HepG2 (cell line): ENCODE data around the gene FAM174C. TPM values are rescaled to one million over a fixed set of nuclear protein-coding genes. Genes with fewer than 3 reads are reported as not detected.

ENCODE experiments used
- IRF2 ChIP-seq: IDR thresholded peaks from 2 replicates; pipeline ENCODE4 v1.6.1; 2018; ENCODE audit warnings: missing genetic modification reagents, missing compliant biosample characterization
- KMT2A ChIP-seq: sonication (generic); formaldehyde crosslinking; IDR thresholded peaks from 2 replicates; pipeline ENCODE4 v1.4.0; 2020; ENCODE audit warnings: missing genetic modification reagents
- MED1 ChIP-seq: sonication (generic); formaldehyde crosslinking; IDR thresholded peaks from 2 replicates; pipeline ENCODE4 v1.4.0; 2020; ENCODE audit warnings: missing genetic modification reagents
- MYNN ChIP-seq: sonication (generic); formaldehyde crosslinking; IDR thresholded peaks from 2 replicates; pipeline ENCODE4 v1.4.0; 2020; ENCODE audit warnings: mild to moderate bottlenecking, low read depth, missing genetic modification reagents
- NCOA5 ChIP-seq: sonication (generic); formaldehyde crosslinking; IDR thresholded peaks from 2 replicates; pipeline ENCODE4 v1.4.0; 2020; ENCODE audit warnings: missing genetic modification reagents
- RFXAP ChIP-seq: sonication (generic); formaldehyde crosslinking; IDR thresholded peaks from 2 replicates; pipeline ENCODE4 v1.4.0; 2020; ENCODE audit warnings: missing genetic modification reagents, borderline replicate concordance
- SALL2 ChIP-seq: sonication (generic); formaldehyde crosslinking; IDR thresholded peaks from 2 replicates; pipeline ENCODE4 v1.8.1; 2023; ENCODE audit warnings: mild to moderate bottlenecking, missing genetic modification reagents, inconsistent platforms
- TAF1 ChIP-seq: sonication (generic); formaldehyde crosslinking; IDR thresholded peaks from 2 replicates; pipeline ENCODE4 v1.4.0; 2020; ENCODE audit warnings: missing genetic modification reagents
- TGIF2 ChIP-seq: IDR thresholded peaks from 2 replicates; pipeline ENCODE4 v1.6.1; 2016; ENCODE audit warnings: control low read depth, missing compliant biosample characterization
- TSC22D2 ChIP-seq: sonication (generic); formaldehyde crosslinking; IDR thresholded peaks from 2 replicates; pipeline ENCODE4 v1.5.1; 2020; ENCODE audit warnings: missing genetic modification reagents, mild to moderate bottlenecking, borderline replicate concordance
- YEATS2 ChIP-seq: sonication (generic); formaldehyde crosslinking; IDR thresholded peaks from 2 replicates; pipeline ENCODE4 v1.4.0; 2020; ENCODE audit warnings: missing genetic modification reagents, borderline replicate concordance
- ZNF746 ChIP-seq: sonication (generic); formaldehyde crosslinking; IDR thresholded peaks from 2 replicates; pipeline ENCODE4 v1.8.0; 2022; ENCODE audit warnings: mild to moderate bottlenecking, missing genetic modification reagents
- ZNF790 ChIP-seq: sonication (generic); formaldehyde crosslinking; IDR thresholded peaks from 2 replicates; pipeline ENCODE4 v1.8.0; 2022; ENCODE audit warnings: missing genetic modification reagents, mild to moderate bottlenecking, borderline replicate concordance
- ZSCAN30 ChIP-seq: sonication (generic); formaldehyde crosslinking; IDR thresholded peaks from 2 replicates; pipeline ENCODE4 v1.5.0; 2020; ENCODE audit warnings: mild to moderate bottlenecking, missing genetic modification reagents
- polyA plus RNA-seq, 8 experiments: library from polyadenylated mRNA; depleted of rRNA in 3 of 8; stranded (reverse) in 7 of 8; unstranded in 1 of 8; fragments of >200 nt; fragmentation: Illumina TruSeq in 4 of 8; extraction: Trizol in 4 of 8; gene quantifications; 2 replicates each; pipeline versions ENCODE4 v1.2.1 to v1.2.3, GENCODE V29; 2011 to 2016; ENCODE audit warnings: low read depth in 4 of 8, missing spikeins in 1 of 8, mixed read lengths in 1 of 8; ENCODE audit not compliant: insufficient read depth in 1 of 8
- total RNA-seq, 5 experiments: library from RNA; depleted of rRNA; stranded (reverse); fragments of >200 nt; fragmentation: Illumina TruSeq; extraction: Trizol; gene quantifications; 2 replicates each; pipeline ENCODE4 v1.2.3, GENCODE V29; 2016; ENCODE audit warnings: low read depth in 1 of 5
- TF ChIP-seq, protein P1 (sequence below): sonication (generic); formaldehyde crosslinking; IDR thresholded peaks from 2 replicates; pipeline ENCODE4 v1.4.0; 2020; ENCODE audit warnings: mild to moderate bottlenecking, missing genetic modification reagents
- TF ChIP-seq, protein P2 (sequence below): sonication (generic); formaldehyde crosslinking; IDR thresholded peaks from 2 replicates; pipeline ENCODE4 v1.5.1; 2020; ENCODE audit warnings: missing genetic modification reagents, mild to moderate bottlenecking, borderline replicate concordance
- TF ChIP-seq, protein P3 (sequence below): sonication (generic); formaldehyde crosslinking; IDR thresholded peaks from 2 replicates; pipeline ENCODE4 v1.4.0; 2020; ENCODE audit warnings: low read depth, mild to moderate bottlenecking, missing genetic modification reagents
- TF ChIP-seq, protein P4 (sequence below): sonication (generic); formaldehyde crosslinking; IDR thresholded peaks from 2 replicates; pipeline ENCODE4 v1.4.0; 2020; ENCODE audit warnings: missing genetic modification reagents, mild to moderate bottlenecking, borderline replicate concordance
- TF ChIP-seq, protein P5 (sequence below): sonication (generic); formaldehyde crosslinking; IDR thresholded peaks from 2 replicates; pipeline ENCODE4 v1.4.0; 2020; ENCODE audit warnings: missing genetic modification reagents; ENCODE audit errors: not compliant biosample characterization

Gene FAM174C
- total and polyA plus RNA-seq, 2 of the 13 experiments (the other 11 are each of a cell fraction or from before 2014, with no cell fraction given), result 19.5 to 31.3 TPM

DNA sequence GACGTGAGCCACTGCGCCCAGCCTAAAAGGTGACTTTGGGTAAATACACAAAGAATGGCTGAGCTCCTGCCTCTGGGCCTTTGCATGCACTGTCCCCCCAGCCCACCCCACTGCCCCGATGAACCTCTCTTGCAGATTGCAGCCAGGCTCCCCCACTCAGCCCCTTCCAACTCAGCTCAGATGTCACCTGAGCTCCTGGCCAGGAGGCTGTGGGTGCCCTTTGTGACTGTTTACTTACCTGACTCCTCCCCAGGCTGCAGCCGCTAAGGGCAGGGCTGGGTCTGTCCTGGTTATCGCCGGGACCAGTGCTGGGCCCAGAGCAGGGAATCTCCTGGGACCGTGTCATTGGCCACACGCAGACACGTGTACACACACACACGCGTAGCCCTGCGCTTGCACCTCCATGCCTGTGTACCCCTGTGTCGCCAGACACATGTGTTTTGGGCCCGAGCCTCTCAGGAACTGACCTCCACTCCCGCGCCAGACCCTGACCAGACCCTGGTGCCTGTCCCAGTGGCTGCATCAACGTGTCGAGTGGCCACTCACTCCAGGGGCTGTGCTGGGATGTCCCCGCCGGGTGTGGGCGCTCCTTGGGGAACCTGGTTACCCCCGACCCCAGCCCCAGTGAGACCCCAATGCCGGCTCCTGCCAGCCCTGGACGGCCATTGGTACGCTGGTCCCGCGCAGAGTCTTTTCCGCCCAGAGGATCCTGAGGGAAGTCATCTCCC lies 29.0 kb downstream of the FAM174C start (continued):
- no peak for TF ChIP-seq NCOA5 (CRISPR knock-in tag)
- TF ChIP-seq, protein P1, sequence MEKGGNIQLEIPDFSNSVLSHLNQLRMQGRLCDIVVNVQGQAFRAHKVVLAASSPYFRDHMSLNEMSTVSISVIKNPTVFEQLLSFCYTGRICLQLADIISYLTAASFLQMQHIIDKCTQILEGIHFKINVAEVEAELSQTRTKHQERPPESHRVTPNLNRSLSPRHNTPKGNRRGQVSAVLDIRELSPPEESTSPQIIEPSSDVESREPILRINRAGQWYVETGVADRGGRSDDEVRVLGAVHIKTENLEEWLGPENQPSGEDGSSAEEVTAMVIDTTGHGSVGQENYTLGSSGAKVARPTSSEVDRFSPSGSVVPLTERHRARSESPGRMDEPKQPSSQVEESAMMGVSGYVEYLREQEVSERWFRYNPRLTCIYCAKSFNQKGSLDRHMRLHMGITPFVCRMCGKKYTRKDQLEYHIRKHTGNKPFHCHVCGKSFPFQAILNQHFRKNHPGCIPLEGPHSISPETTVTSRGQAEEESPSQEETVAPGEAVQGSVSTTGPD (CRISPR knock-in tag), result no peak
- no peak for TF ChIP-seq ZNF746 (CRISPR knock-in tag)
- TF ChIP-seq YEATS2 (CRISPR knock-in tag), result no peak
- TF ChIP-seq, protein P2, sequence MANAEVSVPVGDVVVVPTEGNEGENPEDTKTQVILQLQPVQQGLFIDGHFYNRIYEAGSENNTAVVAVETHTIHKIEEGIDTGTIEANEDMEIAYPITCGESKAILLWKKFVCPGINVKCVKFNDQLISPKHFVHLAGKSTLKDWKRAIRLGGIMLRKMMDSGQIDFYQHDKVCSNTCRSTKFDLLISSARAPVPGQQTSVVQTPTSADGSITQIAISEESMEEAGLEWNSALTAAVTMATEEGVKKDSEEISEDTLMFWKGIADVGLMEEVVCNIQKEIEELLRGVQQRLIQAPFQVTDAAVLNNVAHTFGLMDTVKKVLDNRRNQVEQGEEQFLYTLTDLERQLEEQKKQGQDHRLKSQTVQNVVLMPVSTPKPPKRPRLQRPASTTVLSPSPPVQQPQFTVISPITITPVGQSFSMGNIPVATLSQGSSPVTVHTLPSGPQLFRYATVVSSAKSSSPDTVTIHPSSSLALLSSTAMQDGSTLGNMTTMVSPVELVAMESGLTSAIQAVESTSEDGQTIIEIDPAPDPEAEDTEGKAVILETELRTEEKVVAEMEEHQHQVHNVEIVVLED (CRISPR knock-in tag), result no peak; the same call in 1 of the 2 replicates
- TF ChIP-seq MED1, result peak; percentile 35; the same call in 1 of the 2 replicates
- TF ChIP-seq, protein P3, sequence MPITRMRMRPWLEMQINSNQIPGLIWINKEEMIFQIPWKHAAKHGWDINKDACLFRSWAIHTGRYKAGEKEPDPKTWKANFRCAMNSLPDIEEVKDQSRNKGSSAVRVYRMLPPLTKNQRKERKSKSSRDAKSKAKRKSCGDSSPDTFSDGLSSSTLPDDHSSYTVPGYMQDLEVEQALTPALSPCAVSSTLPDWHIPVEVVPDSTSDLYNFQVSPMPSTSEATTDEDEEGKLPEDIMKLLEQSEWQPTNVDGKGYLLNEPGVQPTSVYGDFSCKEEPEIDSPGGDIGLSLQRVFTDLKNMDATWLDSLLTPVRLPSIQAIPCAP (CRISPR knock-in tag), result no peak
- TF ChIP-seq, protein P4, sequence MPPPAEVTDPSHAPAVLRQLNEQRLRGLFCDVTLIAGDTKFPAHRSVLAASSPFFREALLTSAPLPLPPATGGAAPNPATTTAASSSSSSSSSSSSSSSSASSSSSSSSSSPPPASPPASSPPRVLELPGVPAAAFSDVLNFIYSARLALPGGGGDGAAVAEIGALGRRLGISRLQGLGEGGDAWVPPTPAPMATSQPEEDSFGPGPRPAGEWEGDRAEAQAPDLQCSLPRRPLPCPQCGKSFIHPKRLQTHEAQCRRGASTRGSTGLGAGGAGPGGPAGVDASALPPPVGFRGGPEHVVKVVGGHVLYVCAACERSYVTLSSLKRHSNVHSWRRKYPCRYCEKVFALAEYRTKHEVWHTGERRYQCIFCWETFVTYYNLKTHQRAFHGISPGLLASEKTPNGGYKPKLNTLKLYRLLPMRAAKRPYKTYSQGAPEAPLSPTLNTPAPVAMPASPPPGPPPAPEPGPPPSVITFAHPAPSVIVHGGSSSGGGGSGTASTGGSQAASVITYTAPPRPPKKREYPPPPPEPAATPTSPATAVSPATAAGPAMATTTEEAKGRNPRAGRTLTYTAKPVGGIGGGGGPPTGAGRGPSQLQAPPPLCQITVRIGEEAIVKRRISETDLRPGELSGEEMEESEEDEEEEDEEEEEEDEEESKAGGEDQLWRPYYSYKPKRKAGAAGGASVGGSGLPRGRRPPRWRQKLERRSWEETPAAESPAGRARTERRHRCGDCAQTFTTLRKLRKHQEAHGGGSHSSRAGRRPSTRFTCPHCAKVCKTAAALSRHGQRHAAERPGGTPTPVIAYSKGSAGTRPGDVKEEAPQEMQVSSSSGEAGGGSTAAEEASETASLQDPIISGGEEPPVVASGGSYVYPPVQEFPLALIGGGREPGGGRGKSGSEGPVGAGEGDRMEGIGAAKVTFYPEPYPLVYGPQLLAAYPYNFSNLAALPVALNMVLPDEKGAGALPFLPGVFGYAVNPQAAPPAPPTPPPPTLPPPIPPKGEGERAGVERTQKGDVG (CRISPR knock-in tag), result no peak
- no peak for TF ChIP-seq ZSCAN30
- TF ChIP-seq, protein P5, sequence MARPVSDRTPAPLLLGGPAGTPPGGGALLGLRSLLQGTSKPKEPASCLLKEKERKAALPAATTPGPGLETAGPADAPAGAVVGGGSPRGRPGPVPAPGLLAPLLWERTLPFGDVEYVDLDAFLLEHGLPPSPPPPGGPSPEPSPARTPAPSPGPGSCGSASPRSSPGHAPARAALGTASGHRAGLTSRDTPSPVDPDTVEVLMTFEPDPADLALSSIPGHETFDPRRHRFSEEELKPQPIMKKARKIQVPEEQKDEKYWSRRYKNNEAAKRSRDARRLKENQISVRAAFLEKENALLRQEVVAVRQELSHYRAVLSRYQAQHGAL (CRISPR knock-in tag), result no peak
- TF ChIP-seq RFXAP (CRISPR knock-in tag), result no peak
- no peak for TF ChIP-seq ZNF790 (CRISPR knock-in tag)
- TF ChIP-seq TAF1, result peak; percentile 45; the same call in 1 of the 2 replicates
- TF ChIP-seq SALL2, result no peak
- no peak for TF ChIP-seq KMT2A
- TF ChIP-seq TSC22D2 (CRISPR knock-in tag), result no peak
- TF ChIP-seq IRF2 (CRISPR knock-in tag), result no peak
- no peak for TF ChIP-seq MYNN (CRISPR knock-in tag)
- no peak for TF ChIP-seq TGIF2 (CRISPR knock-in tag)
